RPMI7951 (cell line): ENCODE measurements around the gene ABHD16A. TPM values are rescaled to one million over a fixed set of nuclear protein-coding genes. Genes with fewer than 3 reads are reported as not detected.

Source experiments
- DNase-seq: peaks from one replicate; pipeline ENCODE4 v3.0.0-alpha.2; 2012; ENCODE audit warnings: low read depth
- total RNA-seq: library from RNA; depleted of rRNA; stranded (reverse); fragments of >200 nt; shearing (Covaris generic); gene quantifications from 2 replicates; pipeline ENCODE4 v1.2.3, GENCODE V29; 2014

The ABHD16A gene
- total RNA-seq, 1 experiment from 2014 or later, result 36.9 TPM

DNA sequence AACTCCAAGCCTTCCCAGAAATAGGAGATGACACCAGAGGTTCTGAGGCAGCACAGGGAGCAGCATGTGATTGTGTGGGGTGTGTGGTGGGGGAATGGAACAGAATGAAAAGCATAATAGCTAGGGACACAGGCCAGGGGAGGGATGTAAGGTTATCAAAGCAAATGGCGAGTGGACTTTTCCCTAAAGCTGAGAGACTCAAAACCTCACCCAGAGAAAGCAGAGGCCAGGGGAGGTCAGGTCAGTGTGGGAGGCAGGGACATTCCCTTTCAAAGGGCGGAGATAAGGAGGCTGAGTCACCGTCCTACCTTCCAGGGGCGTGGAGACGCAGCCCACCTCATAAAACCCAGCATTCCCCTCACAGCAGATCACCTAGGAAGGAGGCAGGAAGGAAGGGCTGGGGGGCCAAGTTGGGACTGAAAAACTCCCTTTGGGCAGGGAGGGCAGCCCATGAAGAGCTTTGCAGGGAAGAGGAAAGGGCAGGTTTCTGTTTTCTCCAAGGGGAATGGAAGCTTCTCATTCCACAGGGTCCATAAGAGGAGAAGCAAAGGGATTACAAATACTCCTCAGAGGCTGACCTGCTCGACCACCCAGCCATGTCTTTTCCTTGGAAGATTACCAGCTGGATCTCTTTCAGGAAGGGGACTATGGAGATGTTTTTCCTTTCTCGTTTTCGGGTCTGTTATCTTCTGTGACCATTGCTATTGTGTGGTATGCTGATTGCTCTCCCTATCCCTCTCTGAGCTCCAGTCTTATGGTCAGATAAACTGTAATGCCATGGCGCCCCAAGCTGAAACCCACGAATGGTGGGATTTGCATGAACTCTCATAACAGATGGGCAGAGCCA is 12.7 kb downstream of the ABHD16A start:
- no peak for DNase-seq

DNA sequence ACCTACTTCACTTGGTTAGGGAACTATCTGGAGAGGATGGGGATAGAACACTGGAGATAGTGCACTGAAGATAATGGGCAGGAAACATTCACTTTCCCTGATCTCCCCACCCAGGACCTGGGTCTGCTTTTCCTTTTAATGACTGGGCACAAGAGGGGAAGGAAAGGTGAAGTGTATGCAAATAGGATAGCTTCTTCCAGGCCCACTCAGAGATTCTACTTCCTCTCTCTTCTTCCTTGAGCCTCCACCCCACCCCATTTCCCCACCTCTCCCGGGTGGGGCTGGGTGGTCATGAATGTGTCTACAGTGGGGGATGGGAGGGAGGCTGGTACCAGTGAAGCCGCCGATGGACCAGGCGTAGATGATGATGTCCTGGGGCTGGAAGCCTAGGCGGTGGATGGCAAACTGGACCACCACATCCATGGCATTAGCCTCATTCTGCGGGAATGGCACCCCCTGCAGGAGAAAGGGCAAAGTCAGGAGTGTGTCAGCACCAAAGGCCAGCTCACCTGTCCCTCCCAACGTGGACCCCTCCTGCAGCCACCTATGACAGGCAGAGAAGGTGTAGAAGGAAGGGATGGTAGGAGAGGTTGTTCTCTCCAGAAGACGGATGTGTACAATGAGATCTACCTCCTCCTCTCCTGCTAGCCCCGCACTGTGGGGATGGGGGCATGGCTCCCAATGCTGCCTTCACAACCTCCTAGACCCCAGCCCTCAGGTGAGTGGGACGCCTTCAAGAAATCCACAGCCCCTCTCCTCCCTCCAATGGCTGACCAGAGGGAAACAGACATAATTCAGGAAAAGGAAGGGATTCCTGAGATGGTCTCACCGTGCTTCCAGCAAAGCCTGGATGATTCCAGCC is 13.6 kb downstream of the ABHD16A start:
- DNase-seq, result no peak

DNA sequence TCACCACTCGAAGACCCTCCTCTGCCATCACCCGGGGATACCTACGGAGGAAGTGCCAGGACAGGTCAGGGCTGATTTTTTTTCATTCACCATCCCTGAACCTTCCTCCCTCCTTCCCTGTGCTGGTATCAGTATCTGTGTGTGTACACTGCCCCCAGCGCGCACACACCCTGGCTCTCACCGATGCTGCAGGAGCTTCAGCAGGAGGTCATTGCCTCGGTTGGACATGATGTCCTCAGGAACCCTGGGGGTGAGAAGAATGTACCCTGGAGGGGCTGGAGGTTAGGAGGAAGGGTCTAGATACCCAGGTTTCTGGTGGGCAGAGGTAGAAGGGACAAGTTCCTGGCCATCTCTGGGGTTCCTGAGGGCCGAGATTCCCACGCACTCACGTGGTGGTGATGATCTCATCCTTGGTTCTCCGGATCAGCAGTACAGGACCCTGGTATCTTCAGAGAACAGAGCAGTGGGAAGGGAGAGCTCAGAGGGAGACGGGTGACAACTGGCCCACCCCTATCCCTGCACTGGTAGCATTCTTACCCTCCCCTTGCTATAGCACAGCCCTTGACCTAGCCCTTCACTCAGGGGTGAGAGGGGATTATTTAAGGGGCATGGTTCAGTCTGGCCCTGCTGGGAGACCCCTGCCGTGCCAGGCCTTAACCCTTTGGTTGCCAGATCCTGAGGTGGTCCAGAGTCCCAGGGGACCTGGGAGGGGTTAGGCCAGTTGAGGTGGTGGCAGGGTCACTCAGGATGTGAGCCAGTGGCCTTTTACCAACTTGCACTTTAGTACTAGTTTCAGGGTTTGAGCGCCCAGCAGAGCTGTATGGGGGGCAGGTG is 15.0 kb downstream of the ABHD16A start:
- DNase-seq, result no peak

GRCh38 chr6:31687321-31687720 is 15.8 kb downstream of the ABHD16A start:
- no peak for DNase-seq

- DNase-seq, result no peak
Observed at GRCh38 chr6:31686483-31686882, 16.6 kb downstream of the ABHD16A start.

DNA sequence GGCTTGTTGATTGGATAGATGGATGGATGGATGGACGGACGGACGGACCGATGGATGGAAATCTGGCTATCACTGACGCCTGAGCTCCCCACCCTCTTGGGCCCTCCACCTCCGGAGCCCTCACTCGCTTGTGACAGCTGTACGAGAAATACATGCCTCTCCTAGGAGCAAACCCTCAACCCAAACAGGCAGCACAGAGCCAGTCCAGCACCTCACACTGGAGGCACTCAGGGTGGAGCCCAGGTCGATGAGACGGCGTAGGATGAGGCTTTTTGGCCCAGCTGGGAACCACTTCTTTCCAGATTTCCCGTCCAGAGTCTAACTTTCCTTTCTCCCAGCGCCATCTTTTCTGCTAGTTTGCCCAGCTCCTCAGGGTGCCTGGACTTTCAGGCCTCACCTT is 19.5 kb downstream of the ABHD16A start:
- no peak for DNase-seq

DNA sequence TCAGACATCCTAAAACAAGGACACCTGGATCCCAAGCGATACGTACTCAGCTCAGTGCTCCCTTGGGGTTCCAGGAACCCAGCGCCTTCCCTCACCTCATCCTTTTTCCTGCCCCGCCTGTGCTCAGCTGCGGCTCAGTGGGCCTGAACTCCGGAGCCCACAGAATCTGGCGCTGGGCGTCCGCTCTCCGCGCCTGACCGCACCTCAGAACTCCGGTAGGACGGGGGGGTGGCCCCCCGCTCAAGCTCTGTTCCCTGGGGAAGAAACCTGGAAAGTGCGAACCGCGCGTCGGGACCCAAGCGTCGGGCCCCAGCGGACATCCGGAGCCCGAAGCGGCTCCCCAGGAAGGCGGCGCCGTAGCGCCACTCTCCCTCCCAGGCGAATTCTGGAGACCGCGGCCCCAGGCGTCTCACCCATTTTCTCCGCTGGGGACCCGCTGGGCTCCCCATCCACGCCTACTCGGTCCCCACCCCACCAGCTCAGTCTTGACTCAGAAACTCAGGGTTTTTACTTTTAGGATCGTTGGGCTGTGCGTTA is 21.9 kb downstream of the ABHD16A start:
- peak; percentile 53 for DNase-seq

DNA sequence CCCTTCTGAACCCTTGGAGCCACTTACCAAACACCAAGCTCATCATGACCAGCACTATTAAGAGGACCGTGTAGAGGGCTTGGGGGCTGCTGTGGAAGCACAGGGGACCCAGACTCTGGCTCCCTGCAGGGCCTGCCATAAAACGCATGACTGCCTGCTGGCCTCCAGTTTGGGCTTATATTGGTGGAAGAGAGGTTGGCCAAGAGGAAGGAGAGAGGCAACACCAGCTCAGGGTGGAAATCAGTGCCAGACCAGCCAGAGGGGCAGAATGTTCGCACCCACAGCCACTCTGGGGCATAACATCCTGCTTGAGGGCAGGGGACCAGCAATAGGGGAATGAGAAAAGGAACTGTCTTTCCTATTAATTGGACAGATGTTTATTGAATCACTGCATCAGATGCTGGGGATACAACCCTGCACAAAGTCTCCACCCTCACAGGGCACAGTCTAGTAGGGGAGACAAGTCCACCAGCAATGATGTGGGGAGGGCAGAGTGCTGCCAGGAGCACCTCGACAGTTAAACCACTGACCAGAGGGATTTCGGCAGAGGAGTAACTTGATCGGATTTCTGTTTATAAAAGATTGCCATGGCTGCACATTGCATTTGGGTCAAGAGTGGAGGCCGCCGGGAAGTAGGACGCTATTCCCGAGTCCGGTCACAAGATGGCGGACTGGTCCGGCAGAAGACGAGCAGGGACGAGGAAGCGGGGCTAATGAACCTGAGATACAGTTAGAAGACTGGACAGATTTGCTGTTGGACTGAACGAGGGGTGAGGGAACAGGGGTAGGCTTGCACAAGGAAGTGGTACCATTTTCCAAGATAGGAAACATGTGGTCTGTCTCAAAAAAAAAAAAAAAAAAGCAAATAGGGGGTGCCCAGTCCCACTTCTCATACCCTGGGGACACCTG is 22.6 kb downstream of the ABHD16A start, which contains the start of gene LY6G5C:
LY6G5C (minus strand) TSS at position 842 of the 909 bp plus-strand sequence; CDS start at position 148, 694 bp downstream.
- DNase-seq, result peak; percentile 84

DNA sequence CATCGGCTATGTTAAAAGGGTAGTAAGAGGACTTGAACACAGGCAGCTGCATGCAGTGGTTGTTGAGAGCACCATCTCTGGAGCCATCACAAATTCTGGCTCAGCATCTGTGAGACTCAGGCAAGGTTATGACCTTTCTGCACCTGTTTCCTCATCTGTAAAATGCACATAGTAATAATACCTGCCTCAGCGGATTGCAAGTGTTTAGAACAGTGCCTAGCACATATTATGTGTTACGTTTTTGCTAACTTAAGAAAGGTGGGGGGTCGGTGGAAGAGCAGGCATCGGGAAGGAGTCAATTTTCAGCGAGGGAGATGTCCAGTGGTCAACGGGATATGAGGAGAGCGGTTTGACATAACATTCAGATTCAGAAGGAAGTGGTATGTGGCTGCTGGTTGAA is 25.2 kb downstream of the ABHD16A start:
- DNase-seq, result no peak

DNA sequence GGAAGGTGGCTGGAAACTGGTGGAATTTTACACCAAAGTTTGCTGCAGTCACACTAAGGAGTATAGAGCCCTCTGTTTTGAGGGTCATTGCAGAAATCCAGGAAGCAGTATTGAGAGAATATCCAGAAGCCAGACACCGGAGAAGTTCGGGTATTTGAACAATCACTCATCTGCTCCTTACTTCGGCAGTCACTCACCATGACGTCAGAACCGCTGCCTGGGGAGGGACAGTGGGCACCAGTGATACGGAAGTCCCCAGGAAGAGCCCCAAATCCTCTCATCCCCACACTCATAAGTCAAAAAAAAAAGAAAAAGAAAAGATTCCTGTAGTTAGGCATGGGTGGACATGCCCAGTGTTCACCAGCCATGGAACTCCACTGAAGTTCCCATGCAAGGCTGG is 26.2 kb downstream of the ABHD16A start:
- no peak for DNase-seq

DNA sequence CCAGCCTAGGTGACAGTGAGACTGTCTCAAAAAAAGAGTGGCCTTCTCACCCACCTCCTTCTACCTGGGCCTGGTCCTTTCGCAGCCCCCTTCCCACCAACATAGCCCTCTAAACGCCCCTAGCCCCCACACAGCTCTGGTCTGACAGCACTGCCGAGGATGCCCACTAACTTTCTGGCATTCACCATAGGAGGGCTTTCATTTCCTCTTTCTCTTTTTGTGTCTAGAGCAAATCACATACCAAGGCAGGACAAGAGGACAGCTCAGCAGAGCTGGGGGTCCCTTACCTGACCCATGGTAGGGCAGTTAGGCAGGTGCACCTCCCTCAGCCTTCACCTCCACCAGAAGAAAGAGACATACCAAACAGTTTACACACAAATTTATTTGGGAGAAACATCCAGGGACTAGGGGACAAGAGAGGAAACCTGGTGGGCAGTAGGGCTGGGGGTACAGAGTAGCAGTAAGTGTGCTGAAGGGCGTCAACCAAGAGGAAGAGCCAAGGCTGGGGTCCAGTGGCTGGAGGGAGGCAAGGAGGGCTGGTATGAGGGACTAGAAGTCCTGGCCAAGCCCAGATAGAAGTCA is 26.7 kb downstream of the ABHD16A start:
- no peak for DNase-seq

GRCh38 chr6:31669676-31670075 is 33.4 kb downstream of the ABHD16A start, which contains the start of gene LY6G5B:
Gene LY6G5B, plus strand, starts transcription at chr6:31669976. Its CDS starts 975 bp downstream, at chr6:31670951.
- DNase-seq, result no peak

- no peak for DNase-seq
Observed at GRCh38 chr6:31666337-31666965, 36.7 kb downstream of the ABHD16A start.

DNA sequence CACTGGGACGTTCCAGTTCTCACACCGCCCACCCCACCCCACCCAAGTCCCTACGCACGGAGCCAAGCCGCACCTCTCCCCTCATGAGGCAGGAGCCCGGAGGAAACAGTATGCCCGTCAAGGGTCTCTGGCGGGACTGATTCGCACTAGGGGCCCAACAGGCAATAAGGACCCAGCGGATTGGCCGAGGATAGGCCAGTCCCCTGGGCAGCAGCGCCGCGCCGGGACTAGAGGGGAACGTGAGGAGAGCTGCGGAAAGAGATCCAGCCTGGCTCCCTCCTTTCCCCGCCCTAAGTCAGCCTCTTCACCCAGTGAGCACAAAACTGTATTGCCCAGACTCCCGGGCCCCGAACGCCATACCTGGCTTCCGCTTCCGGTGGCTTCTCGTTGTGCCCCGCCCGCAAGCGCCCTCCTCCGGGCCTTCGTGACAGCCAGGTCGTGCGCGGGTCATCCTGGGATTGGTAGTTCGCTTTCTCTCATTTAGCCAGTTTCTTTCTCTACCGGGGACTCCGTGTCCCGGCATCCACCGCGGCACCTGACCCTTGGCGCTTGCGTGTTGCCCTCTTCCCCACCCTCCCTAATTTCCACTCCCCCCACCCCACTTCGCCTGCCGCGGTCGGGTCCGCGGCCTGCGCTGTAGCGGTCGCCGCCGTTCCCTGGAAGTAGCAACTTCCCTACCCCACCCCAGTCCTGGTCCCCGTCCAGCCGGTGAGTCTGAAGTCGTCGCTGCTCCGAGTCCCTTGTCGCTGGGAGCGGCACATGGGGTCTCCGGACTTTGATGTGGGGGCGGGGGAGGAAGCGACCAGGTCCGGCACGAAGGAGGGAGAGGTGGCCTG is 37.4 kb downstream of the ABHD16A start, which contains the start of gene CSNK2B:
CSNK2B (plus strand) TSS at position 580 of the 836 bp plus-strand sequence. CDS start 752 bp downstream, outside the sequence.
- DNase-seq, result peak; percentile 97

DNA sequence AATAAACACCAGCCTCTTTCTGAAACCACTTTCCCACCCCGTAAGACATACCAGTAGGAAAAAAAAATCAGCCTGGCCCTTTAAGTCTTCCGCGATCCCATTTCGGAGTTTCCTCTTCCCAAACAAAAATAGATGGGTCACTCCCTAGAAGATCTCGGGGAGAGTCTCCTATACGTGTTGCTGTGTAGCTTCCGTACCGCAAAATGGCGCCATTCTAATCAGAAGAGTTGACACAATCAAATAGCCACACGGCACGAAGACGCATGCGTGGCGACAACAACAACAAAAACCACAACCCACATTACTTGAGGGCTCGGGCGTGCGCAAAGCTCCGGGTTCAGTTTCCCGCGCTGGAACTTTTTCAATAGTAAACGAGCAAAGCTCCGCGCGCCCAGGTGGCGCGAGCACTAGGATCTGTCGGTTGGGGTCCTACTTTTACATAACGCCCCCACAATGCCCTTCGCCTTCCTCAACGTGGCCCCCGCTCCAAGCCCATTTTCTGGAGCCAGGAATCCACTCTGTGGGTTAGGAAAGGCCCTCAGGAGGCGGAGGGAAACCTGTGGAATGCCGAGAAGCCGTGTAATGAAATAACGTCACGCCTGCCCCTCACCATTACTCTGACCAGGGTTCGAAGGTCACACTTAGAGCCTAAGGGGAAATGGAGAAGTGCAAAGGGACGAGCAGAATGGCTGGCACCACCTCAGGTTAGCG is 38.2 kb downstream of the ABHD16A start, which contains the start of gene GPANK1:
GPANK1 (minus strand) TSS at position 208 of the 711 bp plus-strand sequence. CDS start 519 bp downstream, outside the sequence.
- DNase-seq, result peak; percentile 92

DNA sequence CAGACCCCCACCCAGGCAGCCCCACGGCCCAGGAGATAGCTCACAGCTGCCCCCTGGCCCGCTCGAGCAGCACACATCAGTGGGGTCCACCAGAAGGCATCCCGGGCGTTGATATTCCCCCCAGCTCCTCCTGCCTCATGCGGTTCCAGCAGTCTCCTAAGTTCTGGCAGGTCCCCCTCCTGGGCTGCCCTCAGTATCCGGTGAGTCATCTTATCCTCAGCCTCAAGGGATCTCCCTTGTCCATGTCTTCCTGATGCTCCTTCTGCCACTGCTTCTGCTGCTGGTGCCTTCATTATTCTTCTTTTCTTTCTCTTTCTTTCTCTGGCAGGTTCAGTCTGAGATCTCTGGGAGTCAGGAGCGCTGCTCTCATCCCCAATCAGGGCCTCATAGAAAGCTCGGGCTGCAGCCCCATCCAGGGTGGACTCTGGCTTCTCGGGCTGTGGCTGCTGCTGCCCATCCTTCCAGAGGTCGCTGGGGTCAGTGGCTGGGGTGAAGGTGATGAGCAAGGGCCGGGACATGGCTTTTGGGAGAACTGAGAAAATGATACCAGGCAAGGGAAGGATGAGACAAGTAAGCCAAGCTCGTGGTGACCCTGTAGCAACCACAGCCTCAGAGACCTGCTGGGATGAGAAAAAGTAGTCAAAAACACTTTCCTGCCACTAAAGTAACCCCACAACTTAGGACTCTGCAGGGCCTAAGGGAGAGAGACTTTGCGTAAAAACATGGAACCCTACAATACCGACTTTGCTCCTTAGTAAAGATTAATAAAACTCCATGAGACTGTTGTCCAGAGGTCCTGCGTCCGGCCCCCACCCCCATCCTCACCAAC is 38.9 kb downstream of the ABHD16A start:
- DNase-seq, result peak; percentile 93
